Breast epithelium (tissue), 3 donors: ENCODE data around the gene PEX5L.

Experiments
- POLR2A ChIP-seq: fragments of 450-650 bp; IDR thresholded peaks from one replicate; pipeline ENCODE4 v1.6.1; 2016; ENCODE audit warnings: antibody characterized with exemption, mild to moderate bottlenecking, moderate library complexity
- POLR2AphosphoS5 ChIP-seq, 3 donors: sonication (generic); formaldehyde crosslinking; IDR thresholded peaks; one replicate each; pipeline ENCODE4 v1.6.1; 2017; ENCODE audit warnings: antibody characterized with exemption in 3 of 3

- TF ChIP-seq POLR2AphosphoS5 (IDR thresholded peaks at IDR 0.05) (no peak), POLR2A (no peak)
These were observed 41.3 kb downstream of the PEX5L start for GRCh38 chr3:179995406-179995805.
